Tibial nerve (tissue), 4 donors: ENCODE results near the gene ZNF500. TPM values are rescaled to one million over a fixed set of nuclear protein-coding genes. Genes with fewer than 3 reads are reported as not detected.
"Not testable (repeated sequence)": the region's sequence is repeated elsewhere in the genome, so short reads cannot be mapped to it uniquely, and the experiment has no call there.

Source experiments
- DNase-seq, 2 donors: peaks; one replicate each; pipeline ENCODE4 v3.0.0-alpha.2; 2019; ENCODE audit warnings: low spot score in 2 of 2
- H3K27ac ChIP-seq, 4 donors: fragments of 200-600 bp; sonication (generic) in 3 of 4; one replicate each; pipeline ENCODE4 v1.5.1; 2017 to 2019; ENCODE audit warnings: mild to moderate bottlenecking in 1 of 4
- H3K27me3 ChIP-seq, 2 donors: fragments of 200-600 bp; sonication (generic) in 1 of 2; one replicate each; pipeline versions ENCODE4 v1.5.1 to v1.6.0; 2017 to 2019
- H3K36me3 ChIP-seq, 3 donors: fragments of 200-600 bp; sonication (generic); one replicate each; pipeline ENCODE4 v1.5.1; 2018 to 2019
- H3K4me1 ChIP-seq, 4 donors: fragments of 200-600 bp; sonication (generic) in 3 of 4; one replicate each; pipeline ENCODE4 v1.5.1; 2017 to 2019
- H3K4me3 ChIP-seq, 4 donors: fragments of 200-600 bp; sonication (generic) in 3 of 4; one replicate each; pipeline ENCODE4 v1.5.1; 2017 to 2019; ENCODE audit warnings: mild to moderate bottlenecking in 1 of 4, moderate library complexity in 1 of 4
- H3K9me3 ChIP-seq, 4 donors: fragments of 200-600 bp; sonication (generic) in 3 of 4; one replicate each; pipeline ENCODE4 v1.5.1; 2017 to 2019
- CTCF ChIP-seq, 5 experiments: fragments of 200-600 bp in 3 of 5; fragments of 450-650 bp in 2 of 5; sonication (generic) in 3 of 5; IDR thresholded peaks; one replicate each; pipeline ENCODE4 v1.5.1; 2016 to 2019; ENCODE audit warnings: antibody characterized with exemption in 5 of 5, mild to moderate bottlenecking in 3 of 5, moderate library complexity in 2 of 5
- EP300 ChIP-seq, 2 donors: sonication (generic); formaldehyde crosslinking; IDR thresholded peaks; one replicate each; pipeline ENCODE4 v1.6.1; 2017; ENCODE audit warnings: antibody characterized with exemption in 2 of 2, mild to moderate bottlenecking in 1 of 2
- POLR2A ChIP-seq, 2 donors: fragments of 450-650 bp; IDR thresholded peaks; one replicate each; pipeline ENCODE4 v1.6.1; 2017; ENCODE audit warnings: antibody characterized with exemption in 2 of 2, mild to moderate bottlenecking in 2 of 2, moderate library complexity in 2 of 2
- WGBS, 2 donors: methylation state at CpG; one replicate each; pipeline ENCODE4 v1.1.5; 2018; 5-methylcytosine and 5-hydroxymethylcytosine counted together
- total RNA-seq, 4 donors: library from RNA; depleted of rRNA; stranded (reverse); fragments of >200 nt; gene quantifications; one replicate each; pipeline ENCODE4 v1.1.0, GENCODE V29; 2016

Gene ZNF500
- total RNA-seq, 4 donors from 2014 or later, result 20.3 to 43.2 (median 34.4) TPM

- Histone ChIP-seq H3K36me3 (no peaks in the 10 kb centered on the region), H3K4me3 (no peak overlapping the region), H3K27me3 (no peaks in the 10 kb centered on the region), H3K9me3 (no peaks in the 10 kb centered on the region), H3K4me1 (no peaks in the 10 kb centered on the region), H3K27ac (no peak overlapping the region)
- DNase-seq, result no peak
- TF ChIP-seq POLR2A (IDR thresholded peaks at IDR 0.05), result no peak
- TF ChIP-seq CTCF (IDR thresholded peaks at IDR 0.05), result no peak
- no peak for TF ChIP-seq EP300 (IDR thresholded peaks at IDR 0.05)
- 78 to 83% methylated on average over 7 of the region's 7 CpGs for WGBS, 2 donors
Observed at GRCh38 chr16:4788910-4789309, 21.9 kb upstream of the ZNF500 start.

DNA sequence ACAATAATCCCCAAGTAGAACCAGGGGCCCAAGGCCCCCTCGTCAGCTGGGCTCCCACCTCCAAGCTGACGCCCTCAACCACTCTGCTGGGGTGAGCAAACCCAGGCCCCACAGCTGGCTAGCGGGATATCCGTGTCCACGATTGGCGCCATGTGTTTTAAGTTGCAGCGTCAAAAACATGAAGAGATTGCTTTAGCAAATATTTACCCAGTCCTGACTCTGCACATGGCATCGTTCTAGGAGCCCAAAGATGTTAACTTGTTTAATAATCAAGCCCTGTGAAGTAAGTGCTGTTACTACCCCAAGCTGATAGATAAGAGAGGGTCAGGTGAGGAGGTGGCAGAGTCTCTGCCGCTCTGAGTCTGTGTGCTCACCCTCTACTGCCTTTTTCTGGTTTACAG is 21.5 kb upstream of the ZNF500 start:
- H3K36me3 ChIP-seq, result no peaks in the 10 kb centered on the region
- no peaks in the 10 kb centered on the region for H3K4me1 ChIP-seq
- H3K9me3 ChIP-seq, result no peaks in the 10 kb centered on the region
- H3K4me3 ChIP-seq, result no peak overlapping the region
- H3K27me3 ChIP-seq, result no peaks in the 10 kb centered on the region
- TF ChIP-seq EP300 (IDR thresholded peaks at IDR 0.05) (no peak), CTCF (IDR thresholded peaks at IDR 0.05) (no peak), POLR2A (IDR thresholded peaks at IDR 0.05) (no peak)
- DNase-seq, result no peak
- 57 to 58% methylated on average over 9 of the region's 9 CpGs for WGBS, 2 donors
- H3K27ac ChIP-seq, result no peak overlapping the region

GRCh38 chr16:4787627-4788482 is 20.9 kb upstream of the ZNF500 start, which contains the start of gene SEPTIN12:
Gene SEPTIN12 (minus strand): TSS chr16:4788345. CDS start chr16:4787645, 700 bp downstream.
- WGBS, 2 donors, result 67% methylated on average over 9 to 13 of the region's 14 CpGs
- H3K4me3 ChIP-seq, result no peak within 1 kb of the TSS
- no peaks in the 10 kb centered on the region for H3K27me3 ChIP-seq
- no peak within 1 kb of the TSS for H3K27ac ChIP-seq
- no peaks in the 10 kb centered on the region for H3K36me3 ChIP-seq
- no peaks in the 10 kb centered on the region for H3K4me1 ChIP-seq
- H3K9me3 ChIP-seq, result no peaks in the 10 kb centered on the region
- TF ChIP-seq CTCF (IDR thresholded peaks at IDR 0.05) (no peak), EP300 (IDR thresholded peaks at IDR 0.05) (no peak), POLR2A (IDR thresholded peaks at IDR 0.05) (no peak)
- DNase-seq, result no peak

GRCh38 chr16:4787068-4787467 is 20.1 kb upstream of the ZNF500 start:
- WGBS, 2 donors, result 92 to 94% methylated on average over 8 of the region's 8 CpGs
- no peak for TF ChIP-seq CTCF (IDR thresholded peaks at IDR 0.05)
- TF ChIP-seq EP300 (IDR thresholded peaks at IDR 0.05), result no peak
- Histone ChIP-seq H3K27me3 (no peaks in the 10 kb centered on the region), H3K27ac (no peak overlapping the region), H3K9me3 (no peaks in the 10 kb centered on the region), H3K4me3 (no peak overlapping the region), H3K36me3 (no peaks in the 10 kb centered on the region), H3K4me1 (no peaks in the 10 kb centered on the region)
- no peak for DNase-seq

DNA sequence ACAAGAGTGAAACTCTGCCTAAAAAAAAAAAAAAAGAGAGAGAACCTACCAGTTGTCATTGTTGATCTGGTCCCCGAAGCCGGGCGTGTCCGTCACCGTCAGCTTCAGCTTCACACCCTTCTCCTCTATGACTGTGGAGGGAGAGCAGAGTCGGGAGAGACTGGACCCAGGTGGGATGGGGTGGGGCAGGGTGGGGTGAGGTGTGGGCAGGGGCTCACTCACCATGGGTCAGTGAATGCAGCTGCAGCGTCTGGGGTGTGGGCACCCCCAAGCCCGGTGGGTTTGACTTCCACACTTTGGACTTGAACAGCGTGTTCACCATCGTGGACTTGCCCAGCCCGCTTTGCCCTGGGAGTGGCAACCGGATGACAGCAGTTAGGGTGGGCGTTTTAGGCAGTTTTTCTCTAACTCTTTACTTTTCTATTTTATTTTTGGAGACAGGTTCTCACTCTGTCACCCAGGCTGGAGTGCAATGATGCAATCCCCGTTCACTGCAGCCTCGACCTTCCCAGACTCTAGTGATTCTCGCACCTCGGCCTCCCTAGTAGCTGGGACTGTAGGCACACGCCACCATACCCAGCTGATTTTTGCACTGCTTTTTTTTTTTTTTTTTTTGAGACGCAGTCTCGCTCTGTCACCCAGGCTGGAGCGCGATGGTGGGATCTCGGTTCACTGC is 18.9 kb upstream of the ZNF500 start:
- no peaks in the 10 kb centered on the region for H3K27me3 ChIP-seq
- WGBS, 2 donors, result 90 to 93% methylated on average over 23 of the region's 23 CpGs
- no peaks in the 10 kb centered on the region for H3K36me3 ChIP-seq
- TF ChIP-seq CTCF (IDR thresholded peaks at IDR 0.05), result no peak
- TF ChIP-seq EP300 (IDR thresholded peaks at IDR 0.05), result no peak
- TF ChIP-seq POLR2A (IDR thresholded peaks at IDR 0.05), result no peak
- DNase-seq, result no peak
- no peaks in the 10 kb centered on the region for H3K9me3 ChIP-seq
- H3K4me3 ChIP-seq, result no peak overlapping the region
- H3K4me1 ChIP-seq, result no peaks in the 10 kb centered on the region
- H3K27ac ChIP-seq, result no peak overlapping the region

DNA sequence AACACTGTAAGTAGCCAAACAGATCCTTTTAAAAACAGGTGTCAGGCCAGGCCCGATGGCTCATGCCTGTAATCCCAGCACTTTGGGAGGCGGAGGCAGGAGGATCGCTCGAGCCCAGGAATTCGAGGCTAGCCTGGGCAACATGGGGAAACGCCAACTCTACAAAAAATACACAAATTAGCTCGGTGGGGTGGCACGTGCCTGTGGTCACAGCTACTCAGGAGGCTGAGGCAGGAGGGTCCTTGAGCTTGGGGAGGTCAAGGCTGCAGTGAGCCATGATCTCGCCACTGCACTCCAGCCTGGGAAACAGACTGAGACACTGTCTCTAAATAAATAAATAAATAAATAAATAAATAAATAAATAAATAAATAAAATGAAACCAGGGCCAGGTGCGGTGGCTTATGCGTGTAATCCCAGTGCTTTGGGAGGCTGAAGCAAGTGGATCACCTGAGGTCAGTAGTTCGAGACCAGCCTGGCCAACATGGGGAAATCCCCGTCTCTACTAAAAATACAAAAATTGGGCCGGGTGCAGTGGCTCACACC is 17.6 kb upstream of the ZNF500 start:
- H3K27ac ChIP-seq, H3K4me3 ChIP-seq, H3K27me3 ChIP-seq, H3K4me1 ChIP-seq, DNase-seq, H3K9me3 ChIP-seq, H3K36me3 ChIP-seq: not testable (repeated sequence)
- 91 to 93% methylated on average over 14 of the region's 14 CpGs for WGBS, 2 donors
